ENCODE data around the gene CBLB.

Gene CBLB

DNA sequence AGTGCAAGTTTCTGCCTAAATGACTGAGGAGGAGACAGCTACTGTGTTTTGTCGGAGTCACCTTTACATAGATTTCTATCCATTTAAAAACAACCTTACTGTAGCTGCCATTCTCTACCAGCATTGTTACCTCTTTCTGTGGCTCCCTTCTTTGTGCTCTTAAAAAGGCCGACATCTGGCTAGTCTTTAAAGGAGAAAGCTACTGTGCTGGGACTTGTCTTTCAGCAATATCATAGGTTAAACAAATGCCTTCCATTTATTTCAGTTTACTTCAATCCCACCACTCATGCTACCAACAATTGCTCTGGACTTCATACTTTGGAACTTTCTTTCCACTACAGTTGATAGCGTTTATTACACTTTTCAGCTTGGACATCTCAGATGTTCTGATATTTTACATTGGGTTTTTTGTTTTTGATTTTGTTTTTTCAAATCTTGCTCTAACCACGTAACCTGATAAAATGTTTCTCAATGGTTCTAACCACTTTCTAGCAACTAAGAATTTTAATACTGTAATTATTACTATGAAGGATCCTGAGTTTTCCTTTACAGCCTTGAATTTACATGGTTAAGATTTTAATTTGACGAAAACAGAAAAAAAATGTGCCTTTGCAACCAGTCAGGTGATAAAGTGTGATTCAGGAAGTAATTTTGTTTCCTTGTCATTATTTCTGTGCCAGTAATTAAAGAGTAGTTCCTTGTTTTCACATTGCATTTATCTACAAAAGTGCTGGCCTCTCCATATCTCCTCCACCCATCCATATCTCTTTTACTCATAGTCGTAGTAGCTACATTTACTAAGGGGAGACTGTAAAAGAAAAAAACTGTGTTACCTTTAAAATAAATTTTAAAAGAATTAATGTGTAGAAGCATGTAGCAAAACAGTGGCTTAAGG, 1.3 kb upstream of the CBLB start:
- no peak for DNase-seq

DNA sequence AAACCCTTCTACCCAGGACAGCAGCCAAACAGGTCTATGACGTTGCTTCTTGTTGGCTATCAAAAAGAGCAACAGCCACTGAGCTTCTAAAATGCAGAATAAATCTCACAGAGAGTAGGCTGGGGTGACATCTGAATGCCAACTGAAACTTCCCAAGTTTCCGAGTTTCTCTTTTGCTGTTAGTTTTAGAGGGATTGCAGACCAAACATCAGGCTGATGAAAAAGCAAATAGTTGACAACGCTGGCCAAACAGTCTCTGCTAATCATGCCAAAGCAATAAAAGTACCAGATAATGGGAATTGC, 670 bp upstream of the CBLB start:
- no peak for DNase-seq

DNA sequence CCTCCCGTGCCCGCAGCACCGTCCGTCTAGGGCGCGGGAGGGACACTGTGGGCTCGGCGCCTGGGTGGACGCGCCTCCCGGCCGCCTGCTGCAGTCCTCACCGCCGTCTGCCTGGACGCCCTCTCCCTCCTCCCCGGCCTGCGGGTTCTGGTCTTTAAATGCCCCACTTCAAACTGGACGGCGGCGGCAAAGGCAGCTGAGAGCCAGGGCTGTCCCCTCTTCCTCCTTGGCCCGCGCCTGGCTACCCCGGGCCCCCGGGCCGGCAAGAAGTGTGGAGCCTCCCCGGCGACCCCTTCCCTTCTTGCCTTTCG, 426 bp downstream of the CBLB start:
- DNase-seq, result no peak

DNA sequence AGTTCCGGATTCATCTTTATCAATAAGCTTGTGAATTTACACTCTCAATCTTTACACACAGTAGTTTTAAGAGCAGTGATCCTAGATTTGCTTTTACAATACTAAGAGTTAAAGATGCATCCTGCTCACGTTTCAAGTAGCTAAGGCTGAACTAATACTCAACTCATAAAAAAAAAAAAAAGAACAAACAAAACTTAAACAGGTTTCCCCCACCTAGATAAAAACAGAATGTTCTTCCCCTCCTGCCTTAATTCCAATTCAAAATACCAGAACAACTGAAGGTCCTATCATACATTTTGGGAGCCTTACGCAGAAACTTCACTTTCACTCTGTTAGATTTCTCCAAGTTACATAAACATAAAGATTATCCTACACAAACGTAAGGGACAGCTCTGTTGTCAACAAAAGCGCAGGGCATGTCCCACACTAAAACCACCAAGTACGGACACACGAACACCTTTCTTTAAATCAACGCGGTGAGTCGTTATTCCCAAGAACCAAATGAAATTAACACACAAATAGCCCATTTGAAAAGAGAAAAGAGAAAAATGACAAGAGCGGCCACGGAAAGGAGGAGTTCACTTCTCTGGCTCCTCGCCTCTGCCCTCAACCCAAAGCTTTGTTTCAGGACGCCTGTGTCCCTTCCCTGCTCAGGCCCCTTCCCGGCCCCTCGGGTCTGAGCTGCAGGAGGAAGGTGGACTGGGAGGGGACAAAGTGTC, 941 bp downstream of the CBLB start:
- no peak for DNase-seq

DNA sequence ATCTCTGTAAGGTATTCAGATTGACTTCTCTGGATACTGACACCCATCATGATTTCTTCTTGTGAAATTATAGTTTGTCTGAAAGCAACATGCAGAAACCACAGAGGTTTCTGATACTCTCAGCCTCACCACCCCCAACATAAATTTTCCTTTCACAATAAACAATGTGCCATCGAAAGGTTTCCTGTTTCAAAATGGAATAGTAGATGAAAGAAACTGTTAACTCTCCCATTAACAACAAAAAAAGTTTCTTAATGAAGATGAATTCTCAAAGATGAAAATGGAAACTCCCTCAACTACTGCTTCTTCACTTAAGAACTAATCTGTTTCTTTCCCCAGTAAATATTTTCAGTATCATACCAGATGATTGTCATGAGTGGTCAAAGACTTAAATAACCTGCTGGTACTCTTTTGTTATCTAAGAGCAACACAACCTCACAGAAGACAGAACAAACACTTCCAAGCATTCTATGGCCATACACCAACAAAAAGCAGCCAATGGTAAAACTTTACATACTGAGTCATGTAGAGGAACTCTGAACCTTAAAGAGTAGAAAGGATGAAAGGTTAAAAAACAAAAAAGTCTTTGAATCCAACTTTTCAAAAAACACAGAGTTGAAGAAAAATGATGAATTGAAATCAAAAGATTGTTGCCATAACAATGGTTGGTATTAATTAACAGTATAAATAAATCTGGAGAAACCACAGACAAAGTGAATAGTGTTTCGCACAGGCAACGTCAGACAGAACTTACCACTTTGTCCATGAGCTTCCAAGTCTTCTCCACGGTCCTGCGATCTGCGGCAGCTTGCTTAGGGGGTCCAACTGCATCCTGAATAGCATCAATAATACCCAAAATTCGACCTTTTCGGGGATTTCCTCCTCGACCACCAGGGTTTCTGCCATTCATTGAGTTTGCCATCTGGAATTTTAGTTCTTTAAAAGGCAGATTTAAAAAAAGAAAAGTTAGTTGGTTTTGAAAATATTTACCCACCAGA, 1.9 kb downstream of the CBLB start:
- DNase-seq, result no peak

DNA sequence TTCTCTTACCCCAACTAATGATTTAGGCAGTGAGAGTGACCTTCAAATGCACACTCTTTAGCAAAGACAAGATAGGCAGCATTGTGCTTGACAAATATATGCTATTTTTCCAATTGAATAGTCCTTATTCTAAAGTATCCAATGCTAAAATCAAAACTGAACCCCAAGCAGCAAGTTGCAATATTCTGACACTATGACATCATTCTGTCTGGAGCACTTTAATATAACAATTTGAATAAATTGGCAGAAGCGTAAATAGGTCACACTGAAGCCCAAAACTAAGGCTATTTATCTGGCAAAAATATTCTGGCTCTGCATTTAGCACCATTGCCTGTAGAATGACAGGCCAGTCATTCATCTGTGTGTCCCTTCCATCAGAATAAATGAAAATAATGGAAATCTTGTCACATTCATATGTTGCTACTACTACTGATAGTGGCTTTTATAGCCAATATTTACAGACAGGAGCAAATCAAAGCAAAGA, 2.9 kb downstream of the CBLB start:
- no peak for DNase-seq

DNA sequence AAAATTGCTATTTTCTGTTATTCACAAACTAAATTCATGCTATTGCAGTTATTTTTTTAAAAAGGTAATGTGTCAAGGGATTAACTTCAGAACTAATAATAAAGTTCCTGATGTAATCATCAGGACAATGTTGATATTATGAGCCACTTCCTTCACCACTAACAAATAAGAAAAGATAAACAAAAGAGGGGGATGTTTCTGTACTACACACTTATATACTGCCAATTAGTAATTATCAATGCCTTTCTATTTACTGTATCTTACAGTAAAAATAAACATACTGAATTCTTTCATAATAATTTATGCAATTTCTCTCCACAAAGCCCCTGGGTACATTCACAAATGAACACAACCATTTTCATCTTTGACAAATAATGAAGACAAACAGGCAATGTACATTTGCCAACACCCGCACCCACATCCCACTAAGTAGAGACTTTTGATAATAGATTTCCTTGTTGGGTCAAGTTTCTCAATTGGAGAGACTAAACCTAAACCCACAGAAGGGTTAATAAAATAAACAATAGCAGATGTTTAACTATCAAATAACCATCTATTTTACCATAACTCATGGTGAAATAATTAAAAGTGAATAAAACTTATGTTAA, 3.7 kb downstream of the CBLB start:
- no peak for DNase-seq

DNA sequence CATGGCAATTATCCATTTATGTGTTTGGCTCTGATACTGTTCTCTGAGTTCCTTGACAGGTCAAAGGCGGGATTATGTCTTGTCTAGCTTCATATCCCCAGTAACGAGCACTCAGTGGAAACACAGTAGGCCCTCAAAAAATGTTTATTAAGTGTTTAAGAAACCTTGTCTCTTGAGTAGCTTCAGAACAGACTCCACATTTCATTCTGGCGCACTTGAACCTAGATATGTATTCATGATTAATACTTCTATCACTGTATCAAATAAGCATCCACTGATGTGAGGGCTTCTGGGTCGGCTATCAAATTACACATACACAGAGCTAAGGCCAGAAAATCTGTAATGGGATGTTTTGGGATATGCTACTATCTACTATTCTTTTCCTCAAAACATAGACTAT, 4.6 kb downstream of the CBLB start:
- DNase-seq, result no peak

DNA sequence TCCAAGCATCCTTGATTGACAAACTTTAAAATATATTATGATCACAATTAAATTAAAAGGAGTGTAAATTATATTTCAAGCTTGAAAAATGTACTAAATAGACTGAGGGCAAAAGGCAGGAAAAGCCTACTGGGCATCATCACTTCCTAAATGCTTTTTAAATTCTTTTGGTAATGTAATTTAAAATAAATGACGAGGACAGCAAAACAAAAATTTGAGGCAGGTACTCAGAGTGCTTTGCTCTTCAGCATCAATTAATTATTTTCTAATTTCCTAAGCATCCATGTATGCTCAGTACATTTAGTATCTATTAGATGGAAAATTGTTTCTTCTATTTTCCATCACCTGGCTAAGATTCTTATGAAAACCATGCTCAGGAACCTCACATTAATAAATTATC, 5.2 kb downstream of the CBLB start:
- no peak for DNase-seq

DNA sequence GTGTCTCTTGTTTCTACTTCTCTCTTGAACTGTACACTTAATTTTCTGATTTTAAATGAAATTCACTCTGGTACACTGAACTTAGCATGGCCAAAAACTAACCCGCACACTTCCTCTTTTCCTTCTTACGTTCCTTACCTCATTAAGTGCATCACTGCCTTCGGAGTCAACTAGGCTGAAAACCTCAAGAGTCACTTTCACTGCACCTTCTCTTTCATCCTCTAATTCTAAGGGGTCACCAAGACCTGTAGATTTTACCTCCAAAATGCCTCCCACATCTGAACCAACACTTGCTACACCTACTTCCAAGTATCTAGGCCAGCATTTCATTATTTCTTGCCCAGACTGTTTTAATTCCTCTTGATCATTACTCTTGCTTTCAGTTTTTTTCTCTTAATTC, 6.6 kb downstream of the CBLB start:
- no peak for DNase-seq

DNA sequence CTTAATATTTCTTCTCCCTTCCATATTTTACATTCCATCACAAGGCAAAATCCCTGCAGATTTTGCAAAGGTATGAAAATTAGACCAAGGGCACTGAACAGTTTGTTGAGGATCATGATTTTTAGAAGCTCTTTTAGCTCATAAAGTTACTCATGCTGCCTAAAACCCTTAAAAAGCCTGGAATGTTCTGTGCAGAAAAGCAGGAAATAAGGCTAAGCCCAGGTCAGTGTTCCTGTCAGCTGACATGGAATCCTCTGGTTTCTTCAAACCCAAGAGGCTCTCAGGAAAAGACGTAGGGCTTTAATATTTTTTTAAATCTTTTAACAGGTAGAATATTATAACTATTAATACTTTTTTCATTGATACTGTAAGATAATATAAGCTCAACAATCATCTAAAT, 8.2 kb downstream of the CBLB start:
- no peak for DNase-seq

DNA sequence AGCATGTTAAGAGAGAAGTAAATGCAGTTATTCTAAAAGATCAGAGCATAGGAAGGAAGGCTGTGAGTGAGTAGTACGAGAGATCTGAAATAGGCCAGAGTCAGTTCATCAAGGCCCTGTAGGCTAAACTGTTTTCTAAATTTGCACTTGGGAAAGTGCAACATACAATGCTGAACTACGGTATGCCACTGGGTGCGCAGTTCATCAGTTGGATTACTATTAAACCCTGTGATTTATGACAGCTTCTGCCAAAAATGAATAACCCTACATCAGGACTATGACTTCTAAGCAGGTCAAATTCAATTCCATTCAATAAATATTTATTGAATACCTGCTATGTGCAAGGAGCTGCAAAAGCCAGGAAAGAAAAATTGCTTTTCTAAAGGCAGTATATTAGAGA, 10.8 kb downstream of the CBLB start:
- DNase-seq, result no peak

DNA sequence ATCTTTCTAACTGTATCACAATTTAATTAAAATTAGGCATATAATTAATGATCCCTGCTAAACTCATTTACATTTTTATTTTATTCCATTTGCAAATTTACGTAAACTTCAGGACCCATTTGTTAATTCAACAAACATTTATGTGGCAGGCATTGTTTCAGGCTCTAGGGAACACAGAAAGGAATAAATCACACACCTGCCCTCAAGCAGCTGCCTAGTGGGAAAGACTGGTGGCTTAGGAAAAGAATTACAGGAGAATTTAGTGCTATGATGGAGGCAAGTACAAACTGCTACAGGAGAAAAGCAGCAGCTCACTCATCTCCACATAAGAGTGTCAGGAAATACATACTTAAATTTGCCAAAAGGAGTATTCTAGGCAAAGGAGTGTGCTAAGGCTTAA, 11.2 kb downstream of the CBLB start:
- DNase-seq, result no peak

DNA sequence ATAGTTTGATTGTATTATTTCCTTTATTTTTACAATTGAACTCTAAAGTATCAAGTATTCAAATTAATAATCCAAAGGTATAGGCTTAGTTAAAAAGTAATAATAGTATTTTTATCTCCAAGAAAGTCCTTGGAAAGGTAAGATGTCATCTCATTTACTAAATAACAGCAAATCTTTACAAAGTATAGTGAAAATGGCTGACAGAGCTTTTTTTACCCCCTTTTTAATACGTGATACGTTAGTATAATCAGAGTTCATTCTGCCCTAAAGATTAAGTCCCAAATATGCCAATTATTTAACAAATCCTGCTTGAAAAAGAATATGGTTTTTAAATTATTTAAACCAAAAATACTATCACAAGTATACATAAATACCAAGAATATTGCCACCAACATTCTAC, 12.2 kb downstream of the CBLB start:
- DNase-seq, result no peak

DNA sequence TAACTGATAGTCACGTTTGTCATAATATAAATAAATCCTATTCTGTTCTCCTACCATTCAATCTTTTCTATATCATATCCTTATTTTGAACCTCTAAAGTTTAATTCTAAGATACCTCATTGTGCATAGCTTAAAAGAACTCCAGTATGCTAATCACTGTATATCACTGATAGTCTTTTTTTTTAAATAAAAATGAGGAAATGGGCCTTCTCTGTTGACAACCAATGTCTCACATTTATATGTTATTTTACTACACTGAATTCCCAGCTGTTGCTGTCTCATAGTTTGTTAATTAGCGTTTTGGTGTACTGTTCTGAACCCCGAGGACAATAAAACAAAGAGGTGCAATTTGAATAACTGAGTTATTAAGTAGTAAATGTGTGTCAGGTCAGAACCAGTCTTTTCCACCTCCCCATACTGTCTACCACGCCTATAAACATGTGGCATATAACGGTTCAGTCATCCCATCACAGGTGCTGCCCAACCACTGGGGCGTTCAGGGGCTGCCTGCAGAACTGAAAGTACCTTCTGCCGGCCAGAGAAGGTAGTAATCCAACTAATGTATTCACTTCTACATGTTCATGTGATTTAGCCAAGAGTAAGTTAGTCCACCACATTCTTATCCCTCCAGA, 14.9 kb downstream of the CBLB start:
- no peak for DNase-seq

DNA sequence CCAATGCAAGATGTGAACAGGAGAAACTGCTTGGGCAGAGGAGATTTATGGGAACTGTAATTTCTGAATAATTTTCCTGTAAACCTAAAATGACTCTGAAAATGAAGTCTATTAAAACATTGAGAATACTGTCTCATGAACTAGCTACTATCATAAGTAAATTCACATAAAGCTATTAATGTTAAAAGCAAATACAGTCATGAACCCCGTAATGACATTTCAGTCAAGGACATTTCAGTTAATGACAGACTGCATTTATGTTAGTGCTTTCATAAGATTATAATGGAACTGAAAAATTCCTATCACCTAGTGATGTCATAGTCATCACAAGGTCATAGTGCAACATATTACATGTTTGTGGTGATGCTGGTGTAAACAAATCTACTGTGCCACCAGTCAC, 17.2 kb downstream of the CBLB start:
- no peak for DNase-seq

DNA sequence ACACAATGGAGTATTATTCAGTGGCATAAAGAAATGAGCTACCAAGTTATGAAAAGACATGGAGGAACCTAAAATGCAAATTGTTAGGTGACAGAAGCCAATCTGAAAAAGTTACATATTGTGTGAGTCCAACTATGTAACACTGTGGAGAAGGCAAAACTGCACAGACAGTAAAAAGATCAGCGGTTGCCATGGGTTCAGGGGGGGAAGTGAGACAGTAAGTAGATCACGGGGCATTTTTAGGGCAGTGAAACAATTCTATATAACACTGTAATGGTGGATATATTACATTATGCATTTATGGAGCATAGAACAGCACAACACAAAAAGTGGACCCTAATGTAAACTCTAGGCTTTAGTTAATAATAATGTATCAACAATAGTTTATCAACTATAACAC, 17.6 kb downstream of the CBLB start:
- DNase-seq, result no peak

DNA sequence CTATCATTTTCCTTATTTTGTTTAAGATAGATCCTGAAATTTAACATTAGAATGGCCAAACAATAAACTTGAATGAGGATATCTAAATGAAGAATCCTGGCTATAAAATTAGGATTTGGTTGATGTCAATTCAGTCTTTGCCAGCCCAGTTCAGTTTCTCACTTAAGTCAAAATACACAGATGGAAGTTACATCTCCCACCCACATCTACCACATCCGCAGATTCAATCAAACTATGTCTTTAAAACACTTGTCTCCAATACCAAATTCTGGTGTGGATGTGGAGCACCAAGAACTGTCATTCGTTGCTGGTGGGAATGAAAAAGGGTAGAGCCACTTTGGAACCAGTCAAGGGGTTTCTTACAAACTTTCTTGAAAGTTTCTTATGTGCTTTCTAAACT, 18.2 kb downstream of the CBLB start:
- DNase-seq, result no peak

DNA sequence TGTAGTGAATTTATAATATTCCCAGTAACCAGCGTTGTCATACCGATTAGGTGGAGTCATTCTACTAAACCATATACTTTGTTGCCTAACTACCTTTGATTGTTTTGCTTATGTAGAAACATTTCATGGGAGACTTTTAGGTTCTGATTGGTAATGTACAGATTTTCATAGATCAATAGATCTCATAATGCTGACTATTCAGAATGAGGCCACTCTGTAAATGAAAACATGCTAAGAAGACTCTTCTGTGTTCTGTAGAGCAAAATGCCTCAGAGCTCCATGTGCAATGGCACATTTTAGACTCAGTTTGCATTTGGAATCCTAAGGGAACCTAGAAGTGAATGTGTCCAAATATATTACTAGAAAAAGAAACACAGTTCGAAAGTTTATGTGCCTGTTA, 20.0 kb downstream of the CBLB start:
- no peak for DNase-seq

DNA sequence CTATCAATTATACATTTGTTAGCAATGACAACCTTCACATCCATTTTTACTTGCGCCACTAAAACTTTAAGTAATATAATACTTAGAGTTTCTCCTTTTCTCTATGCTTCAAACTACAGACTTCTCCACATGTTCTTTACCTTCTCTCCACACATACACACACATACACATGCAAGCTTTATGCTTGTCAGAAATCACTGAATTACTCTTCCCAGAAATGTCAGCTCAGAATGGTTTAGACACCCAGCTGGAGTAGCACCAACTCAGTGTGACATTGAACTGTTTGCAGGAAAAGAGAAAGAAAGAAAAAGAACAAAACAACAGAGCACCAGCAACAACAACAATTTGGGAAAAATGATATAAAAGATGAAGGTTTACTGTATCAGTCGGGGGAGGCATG, 20.9 kb downstream of the CBLB start:
- DNase-seq, result no peak

DNA sequence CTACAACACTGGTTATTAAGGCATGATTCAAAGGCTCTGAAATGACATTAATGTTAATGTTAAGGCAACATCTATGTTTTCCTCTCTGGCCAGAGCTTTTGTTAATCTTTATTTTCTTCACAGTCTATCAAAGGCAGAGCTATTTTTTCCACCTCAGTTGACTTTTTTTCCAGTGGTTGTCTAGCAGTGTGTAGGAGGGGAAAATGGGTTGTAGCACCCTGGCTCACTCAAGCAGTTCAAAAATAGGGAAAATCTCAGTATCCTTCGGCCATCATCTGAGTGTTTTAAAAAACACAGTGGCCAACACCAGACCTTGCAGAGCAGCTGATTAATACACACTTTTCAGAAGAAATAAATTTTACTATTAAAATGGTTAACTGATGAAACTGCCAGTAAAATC, 21.4 kb downstream of the CBLB start:
- DNase-seq, result no peak

DNA sequence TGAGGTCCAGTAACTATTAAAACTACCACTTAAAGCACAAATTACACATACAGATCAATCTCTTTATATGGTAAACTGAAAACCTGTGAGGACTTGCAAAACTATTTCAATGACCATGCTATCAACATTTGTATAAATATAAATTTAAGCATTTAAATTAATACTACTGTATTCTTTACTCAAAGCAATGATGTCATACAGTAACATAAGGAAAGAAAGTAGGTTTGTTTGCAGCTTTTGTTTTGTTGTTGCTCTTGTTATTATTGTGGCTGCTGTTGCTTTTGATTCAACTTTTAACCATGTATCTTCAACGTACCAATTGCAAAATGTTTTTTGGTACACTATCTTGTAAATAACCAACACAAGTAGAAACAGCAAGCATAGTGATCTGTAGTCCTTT, 22.0 kb downstream of the CBLB start:
- DNase-seq, result no peak

DNA sequence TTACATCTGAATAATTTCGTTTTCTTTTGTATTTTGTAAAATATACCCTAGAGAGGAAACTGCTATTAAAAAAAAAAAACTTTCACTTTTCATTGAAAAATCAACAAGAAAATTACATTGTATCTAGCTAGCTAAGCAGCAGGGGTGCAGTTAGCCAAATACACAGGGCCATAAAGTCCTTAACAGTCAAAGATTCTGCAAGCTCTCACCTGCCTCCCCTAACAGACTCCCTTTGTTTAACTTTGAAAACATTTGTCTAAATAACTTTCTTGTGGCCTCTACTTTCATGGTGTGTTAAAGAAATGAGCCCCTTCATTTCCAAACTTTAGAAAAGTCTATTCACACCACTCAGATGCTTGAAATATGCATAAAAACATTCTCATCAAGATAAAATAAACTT, 23.3 kb downstream of the CBLB start:
- no peak for DNase-seq
